Measurements from ENCODE around the gene ACSL5.
"Not testable (repeated sequence)": the region's sequence is repeated elsewhere in the genome, so short reads cannot be mapped to it uniquely, and the experiment has no call there.

Gene ACSL5

GRCh38 chr10:112352044-112352443, 21.9 kb upstream of the ACSL5 start:
- no peak for DNase-seq

- no peak for DNase-seq
These were observed 20.9 kb upstream of the ACSL5 start for GRCh38 chr10:112353046-112353445.

DNA sequence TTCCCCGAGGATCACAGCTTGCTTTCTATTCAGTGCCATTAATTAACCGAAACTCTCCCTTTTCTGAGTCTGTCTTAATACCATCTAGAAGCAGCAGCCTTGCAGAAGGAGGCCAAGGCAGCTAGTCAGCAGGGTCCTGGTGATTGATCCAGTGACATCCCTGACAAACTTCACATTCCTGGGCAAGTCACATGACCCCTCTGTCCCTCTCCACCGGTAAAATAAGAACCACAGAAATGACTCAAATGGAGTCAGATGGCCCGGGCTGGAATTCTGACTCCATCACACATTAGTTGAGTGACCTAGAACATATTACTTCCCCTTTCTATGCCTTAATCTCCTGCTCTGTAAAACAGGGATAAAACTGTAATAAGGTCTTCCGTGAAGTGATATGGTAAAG, 17.2 kb upstream of the ACSL5 start:
- no peak for DNase-seq

- DNase-seq = no peak
These were observed 14.2 kb upstream of the ACSL5 start for GRCh38 chr10:112359606-112360307.

DNA sequence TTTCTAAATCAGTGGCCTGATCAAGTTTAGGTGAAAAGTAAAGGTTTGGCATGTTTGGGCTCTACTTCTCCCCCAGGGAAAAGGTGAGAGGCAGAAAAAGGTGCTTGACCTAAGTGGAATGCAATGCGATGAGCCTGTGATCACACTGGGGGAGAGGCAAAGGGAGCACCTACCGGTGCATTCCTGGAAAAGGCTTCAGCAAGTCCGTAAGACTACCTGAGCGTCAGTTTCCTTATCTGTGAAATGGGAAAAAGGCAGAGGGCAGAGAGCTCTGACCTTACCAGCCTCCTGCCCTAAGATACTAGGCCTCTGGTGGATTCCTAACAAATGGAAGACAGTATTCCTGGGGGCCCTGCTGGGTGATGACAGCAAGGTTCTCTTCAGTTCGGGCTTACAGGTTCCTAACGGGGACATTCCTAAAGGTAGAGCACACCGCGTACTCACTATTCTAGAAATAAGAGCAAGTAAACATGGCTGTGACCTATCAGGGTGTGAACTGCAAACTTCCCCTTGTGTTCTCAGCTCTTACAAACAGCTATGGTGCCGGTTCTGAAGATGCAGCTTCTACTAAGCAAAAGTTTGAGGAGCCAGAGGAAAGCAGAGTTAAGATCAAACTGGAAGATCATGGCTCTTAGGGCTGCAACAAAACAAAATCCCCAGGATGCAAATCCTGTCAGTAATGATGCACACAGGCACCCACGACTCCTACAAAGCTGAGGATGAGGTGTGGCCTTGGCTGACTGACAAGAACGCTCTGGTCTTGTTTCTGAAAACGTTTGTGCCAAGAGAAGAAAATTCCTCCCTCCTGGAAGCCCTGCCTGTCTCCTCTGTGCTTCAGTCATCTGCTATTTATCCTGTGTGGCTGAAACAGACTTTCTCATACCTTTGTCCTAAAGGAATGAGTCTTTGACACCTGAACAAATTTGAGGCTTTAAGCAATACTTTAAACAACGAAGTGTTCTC, 13.3 kb upstream of the ACSL5 start:
- no peak for DNase-seq

DNA sequence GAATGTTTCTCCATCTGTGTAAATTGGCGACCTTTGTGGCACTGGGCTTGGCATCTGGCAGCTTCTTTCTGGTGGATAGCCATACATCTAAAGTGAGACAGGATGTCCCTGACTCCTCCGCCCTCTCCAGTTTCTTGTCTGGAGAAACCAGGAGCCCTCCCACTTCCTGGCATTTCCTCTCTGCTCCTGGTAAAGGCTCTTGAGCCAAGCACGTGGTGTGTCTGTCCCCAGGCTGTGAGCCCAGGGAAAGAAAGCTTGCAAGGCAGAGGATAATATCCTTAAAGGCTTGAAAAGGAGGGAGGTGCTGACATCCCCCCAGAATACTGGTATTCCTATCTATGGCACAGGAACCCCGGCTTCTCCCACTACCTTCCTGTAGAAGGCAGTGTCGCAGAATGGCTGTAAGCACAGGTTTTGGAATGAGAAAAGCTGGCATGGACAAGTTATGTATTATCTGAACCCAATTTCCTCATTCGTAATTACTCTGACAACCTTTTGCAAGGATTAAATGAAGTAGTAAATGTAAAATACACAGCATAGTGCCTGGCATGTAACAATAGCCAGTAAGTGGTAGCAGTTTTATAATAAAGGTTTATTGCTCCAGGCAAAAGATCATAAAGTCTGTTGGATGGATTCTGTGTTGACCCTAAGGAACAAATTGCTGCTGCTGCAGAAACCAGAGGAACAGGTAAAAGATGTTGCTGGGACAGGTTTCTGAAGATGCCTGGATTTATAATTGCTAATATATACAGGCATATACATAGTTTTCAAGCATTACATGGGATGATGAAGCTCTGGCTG, 11.8 kb upstream of the ACSL5 start:
- no peak for DNase-seq

GRCh38 chr10:112362833-112363232, 11.1 kb upstream of the ACSL5 start:
- DNase-seq = no peak

DNA sequence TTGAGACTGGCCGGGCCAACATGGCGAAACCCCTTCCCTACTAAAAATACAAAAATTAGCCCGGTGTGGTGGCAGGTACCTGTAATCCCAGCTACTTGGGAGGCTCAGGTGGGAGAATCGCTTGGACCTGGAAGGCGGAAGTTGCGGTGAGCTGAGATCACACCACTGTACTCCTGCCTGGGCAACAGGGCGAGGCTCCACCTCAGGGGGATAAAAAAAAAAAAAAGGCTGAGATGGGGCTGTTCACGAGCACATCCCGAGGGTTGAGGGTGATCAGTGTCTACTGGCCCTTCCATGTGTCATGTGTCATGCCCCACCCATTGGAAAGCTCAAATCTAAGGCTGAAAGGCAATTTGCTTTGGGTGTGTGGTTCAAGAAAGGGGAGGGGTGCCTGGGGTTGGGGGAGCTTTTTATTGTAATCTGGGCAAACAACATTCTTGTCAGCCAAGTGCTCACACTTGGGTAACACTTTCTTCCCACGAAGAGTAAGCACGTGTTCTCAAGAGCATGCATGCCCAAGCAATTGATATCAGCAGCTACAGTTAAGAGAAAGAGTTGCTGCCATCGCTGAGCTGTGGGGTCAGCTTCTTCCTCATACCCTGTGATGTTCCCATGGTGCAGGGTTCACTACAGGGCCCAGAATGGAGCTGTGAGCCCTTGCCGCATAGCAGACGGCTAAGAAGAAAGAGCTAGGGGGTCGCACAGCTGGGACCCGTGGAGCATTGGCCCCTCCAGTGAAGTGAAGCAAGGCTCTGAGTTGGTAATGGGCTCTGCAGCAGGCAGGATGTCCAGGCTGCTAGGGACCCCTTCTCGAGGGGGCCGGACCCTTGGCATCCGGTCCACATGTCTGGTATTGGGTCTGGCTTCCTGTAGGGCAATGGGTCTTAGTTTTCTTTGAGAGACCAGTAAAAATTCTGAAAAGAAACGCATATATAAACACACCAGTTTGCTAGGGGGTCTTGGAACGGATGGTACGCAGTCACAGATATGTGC, 9.9 kb upstream of the ACSL5 start:
- no peak for DNase-seq

DNA sequence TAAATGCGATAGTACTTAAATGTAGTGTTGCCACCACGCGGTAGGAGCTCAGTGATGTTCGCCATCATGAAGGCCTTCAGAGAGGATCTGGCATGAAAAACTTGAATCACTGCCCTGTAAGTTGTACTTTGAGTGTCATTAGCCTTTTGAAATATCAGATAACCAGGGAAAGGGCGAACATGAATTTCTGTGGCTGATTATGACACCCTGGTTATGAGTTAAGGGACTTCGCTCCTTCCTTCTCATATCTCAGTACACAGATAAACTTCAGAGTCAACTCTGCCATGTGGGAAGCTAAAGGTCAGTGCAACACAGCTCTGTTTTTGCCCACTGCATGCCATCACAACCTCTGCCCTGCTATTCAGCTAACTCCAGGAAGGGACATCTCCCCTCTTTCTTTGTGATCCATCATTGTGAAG, 8.9 kb upstream of the ACSL5 start:
- DNase-seq = no peak

DNA sequence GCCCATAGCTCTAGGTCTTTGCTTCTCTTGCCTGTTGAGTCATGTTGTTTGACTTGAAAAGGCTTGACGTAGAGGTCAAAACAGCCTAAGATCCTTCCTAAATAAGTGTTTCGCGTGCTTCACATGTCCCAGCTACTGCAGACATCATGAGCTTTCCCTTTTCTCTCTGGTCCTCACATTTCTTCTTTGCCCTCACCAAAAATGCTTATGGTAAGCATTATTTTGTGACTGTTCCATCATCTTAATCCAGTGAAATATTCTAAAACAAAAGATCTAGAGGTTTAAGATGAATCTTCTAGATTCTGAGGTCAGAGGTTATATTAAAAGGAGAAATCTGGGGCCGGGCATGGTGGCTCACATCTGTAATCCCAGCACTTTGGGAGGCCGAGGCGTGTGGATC, 8.5 kb upstream of the ACSL5 start:
- no peak for DNase-seq

- no peak for DNase-seq
These were observed 6.9 kb upstream of the ACSL5 start for GRCh38 chr10:112366992-112367391.

- no peak for DNase-seq
These were observed 6.4 kb upstream of the ACSL5 start for GRCh38 chr10:112367516-112367915.

DNA sequence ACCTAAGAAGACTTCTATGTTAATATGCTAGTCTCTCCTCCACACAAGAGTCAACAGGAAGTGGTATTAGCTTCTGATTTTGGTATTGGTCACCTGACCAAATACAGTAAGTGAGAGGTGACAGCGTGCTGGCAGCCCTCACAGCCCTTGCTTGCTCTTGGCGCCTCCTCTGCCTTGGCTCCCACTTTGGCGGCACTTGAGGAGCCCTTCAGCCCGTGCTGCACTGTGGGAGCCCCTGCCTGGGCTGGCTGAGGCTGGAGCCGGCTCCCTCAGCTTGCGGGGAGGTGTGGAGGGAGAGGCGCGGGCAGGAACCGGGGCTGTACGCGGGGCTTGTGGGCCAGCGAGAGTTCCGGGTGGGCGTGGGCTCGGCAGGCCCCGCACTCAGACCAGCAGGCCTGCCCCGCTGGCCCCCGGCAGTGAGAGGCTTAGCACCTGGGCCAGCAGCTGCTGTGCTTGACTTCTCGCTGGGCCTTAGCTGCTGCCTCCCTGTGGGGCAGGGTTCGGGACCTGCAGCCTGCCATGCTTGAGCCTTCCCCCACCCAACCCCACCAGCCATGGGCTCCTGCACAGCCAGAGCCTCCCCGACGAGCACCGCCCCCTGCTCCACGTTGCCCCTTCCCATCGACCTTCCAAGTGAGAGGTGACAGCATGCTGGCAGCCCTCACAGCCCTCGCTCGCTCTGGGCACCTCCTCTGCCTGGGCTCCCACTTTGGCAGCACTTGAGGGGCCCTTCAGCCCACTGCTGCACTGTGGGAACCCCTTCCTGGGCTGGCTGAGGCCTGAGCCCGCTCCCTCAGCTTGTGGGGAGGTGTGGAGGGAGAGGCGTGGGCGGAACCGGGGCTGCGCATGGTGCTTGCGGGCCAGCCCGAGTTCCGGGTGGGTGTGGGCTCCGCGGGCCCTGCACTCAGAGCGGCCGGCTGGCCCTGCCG, 4.2 kb upstream of the ACSL5 start:
- no peak for DNase-seq

DNA sequence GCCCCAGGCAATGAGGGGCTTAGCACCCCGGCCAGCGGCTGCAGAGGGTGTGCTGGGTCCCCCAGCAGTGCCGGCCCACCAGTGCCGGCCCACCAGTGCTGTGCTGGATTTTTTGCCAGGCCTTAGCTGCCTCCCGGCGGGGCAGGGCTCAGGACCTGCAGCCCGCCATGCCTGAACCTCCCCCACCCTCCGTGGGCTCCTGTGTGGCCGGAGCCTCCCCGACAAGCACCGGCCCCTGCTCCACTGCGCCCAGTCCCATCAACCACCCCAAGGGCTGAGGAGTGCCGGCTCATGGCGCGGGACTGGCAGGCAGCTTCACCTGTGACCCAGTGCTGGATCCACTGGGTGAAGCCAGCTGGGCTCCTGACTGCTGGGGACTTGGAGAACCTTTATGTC, 3.5 kb upstream of the ACSL5 start:
- no peak for DNase-seq

DNA sequence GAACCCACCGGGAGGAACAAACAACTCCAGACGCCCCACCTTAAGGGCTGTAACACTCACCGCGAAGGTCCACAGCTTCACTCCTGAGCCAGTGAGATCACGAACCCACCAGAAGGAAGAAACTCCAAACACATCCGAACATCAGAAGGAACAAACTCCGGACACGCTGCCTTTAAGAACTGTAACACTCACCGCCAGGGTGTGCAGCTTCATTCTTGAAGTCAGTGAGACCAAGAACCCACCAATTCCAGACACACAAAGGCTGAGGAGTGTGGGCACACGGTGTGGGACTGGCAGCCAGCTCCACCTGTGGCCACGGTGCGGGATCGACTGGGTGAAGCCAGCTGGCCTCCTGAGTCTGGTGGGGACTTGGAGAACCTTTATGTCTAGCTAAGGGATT, 2.6 kb upstream of the ACSL5 start:
- DNase-seq = not testable (repeated sequence)

DNA sequence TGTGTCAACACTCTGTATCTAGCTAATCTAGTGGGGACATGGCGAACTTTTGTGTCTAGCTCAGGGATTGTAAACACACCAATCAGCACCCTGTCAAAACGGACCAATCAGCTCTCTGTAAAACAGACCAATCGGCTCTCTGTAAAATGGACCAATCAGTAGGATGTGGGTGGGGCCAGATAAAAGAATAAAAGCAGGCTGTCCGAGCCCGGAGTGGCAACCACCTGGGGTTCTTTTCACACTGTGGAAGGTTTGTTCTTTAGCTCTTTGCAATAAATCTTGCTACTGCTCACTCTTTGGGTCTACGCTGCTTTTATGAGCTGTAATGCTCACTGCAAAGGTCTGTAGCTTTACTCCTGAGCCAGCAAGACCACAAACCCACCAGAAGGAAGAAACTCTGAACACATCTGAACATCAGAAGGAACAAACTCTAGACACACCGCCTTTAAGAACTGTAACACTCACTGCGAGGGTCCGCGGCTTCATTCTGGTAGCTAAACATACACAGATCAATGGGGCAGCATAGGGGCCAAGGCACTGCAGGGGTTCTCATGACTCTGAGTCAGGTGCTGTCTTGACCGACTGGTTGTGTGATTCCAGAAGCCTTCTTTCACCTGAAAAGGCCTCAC, 1.6 kb upstream of the ACSL5 start:
- not testable (repeated sequence) for DNase-seq

DNA sequence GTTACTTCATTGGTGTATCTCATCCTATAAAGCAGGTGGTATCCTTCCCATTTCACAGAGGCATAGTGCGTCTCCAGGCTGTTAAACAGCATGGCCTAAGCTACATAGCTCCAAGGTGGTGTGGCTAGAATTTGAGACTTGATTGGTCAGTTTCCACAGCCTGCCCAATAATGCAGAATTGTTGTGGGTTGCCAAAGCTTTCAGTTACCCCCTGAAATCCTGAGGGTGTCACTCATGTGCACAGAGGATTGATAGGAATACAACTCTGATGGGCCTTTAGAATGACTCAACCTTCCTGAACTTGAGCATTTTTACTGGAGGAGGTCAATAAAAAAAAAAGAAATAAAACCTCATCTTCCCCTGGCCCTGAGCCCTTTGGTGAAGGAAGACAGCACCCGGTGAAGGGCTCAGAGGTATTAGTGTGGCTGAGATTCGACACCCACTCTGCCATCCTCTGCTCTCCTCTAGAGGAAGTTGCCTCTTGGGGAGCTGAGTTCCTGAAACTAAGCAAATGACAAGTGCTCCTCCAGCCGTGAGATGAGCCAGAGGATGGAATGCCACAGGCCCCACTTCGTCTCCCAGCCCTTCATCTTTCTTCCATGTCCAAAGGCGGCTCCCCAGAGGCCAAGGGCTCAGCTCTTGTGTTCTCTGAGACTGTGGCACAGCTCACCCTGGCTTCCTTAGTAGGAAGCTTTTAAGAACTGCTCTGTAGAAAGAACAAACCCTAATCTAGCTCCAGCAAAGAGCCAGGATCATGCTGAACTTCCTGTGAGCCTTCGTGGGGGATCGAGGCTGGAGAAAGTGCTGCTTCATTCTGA, 1.0 kb downstream of the ACSL5 start:
- DNase-seq = no peak

- DNase-seq = no peak
These were observed 1.9 kb downstream of the ACSL5 start for GRCh38 chr10:112375721-112376395.

DNA sequence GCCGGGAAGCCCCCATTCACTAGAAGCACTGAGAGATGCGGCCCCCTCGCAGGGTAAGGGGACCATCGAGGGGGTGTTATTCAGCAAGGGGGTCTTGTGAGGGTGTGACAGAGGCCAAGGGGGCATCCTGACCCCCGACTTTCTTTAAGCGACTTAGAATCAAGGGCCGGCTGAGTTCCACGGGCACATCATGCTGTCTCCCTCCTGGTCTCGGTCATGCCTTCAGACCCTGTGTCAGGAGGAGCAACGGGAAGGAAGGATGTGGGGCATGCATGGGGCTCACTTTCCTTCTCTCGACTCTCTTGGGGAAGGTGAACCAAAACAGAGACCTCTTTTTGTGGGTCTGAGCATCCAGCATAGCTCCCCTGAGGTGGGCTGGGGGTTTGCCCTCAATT, 2.5 kb downstream of the ACSL5 start:
- DNase-seq = no peak

Data from NCI-H187 treated with DMSO at 0.1 percent for 48 hours (cell line).